NOMO-1 (cell line): ENCODE measurements around the gene MRI1.
"Not testable (repeated sequence)": the region's sequence is repeated elsewhere in the genome, so short reads cannot be mapped to it uniquely, and the experiment has no call there.

Experiments
- DNase-seq, 2 experiments: peaks; one replicate each; lab custom pipeline; 2025; ENCODE audit not compliant: unreplicated experiment in 2 of 2; lab: John Stamatoyannopoulos, UW

The MRI1 gene

GRCh38 chr19:13764101-13764807 lies at the start of gene MRI1:
MRI1 (plus strand) TSS chr19:13764522; CDS start chr19:13764589, 67 bp downstream.
- DNase-seq, result peak; percentile 18 to 67

DNA sequence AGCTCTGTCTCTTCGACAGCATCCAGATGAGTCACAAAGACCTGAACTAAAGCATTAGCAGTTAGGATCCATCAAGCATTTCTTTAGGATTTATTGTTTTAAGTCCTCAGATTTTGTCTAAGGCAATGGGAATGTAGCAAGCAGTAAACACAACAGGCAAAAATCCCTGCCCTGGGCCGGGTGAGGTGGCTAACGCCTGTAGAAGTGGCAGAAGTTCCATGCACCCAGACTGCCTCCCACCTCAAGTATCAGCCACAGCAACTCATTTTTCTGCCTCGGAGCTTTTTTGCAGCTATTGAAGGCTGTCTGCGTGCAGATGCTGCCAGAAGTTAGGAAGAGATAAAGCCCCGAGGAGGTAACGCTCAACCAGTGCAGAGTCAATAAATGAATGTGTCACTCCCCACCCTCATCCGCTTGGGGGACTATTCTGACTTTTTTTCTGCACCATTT lies 47.1 kb upstream of the MRI1 start:
- DNase-seq, result no peak

- no peak for DNase-seq
Observed at GRCh38 chr19:13718733-13719132, 45.6 kb upstream of the MRI1 start.

DNA sequence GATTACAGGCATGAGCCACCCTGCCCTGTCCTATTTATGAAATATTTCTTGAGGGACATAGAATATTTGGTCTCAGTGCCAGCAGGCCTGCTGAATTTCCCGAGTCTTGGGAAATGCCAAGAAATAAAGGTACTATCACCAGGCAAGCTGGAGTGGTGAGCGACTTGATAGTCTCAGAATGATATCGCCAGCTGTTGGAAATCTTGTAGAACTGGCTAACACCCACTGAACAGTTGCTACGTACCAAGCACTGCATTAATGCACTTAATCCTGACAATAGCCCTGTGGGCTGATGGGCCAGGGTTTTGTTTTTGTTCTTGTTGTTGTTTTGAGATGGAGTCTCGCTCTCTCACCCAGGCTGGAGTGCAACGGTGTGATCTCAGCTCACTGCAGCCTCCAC lies 42.2 kb upstream of the MRI1 start:
- DNase-seq, result no peak

- no peak for DNase-seq
Observed at GRCh38 chr19:13723206-13723605, 41.1 kb upstream of the MRI1 start.

- DNase-seq, result no peak
Observed at GRCh38 chr19:13726323-13726722, 38.0 kb upstream of the MRI1 start.

GRCh38 chr19:13727798-13728197 lies 36.5 kb upstream of the MRI1 start:
- DNase-seq, result no peak

GRCh38 chr19:13729859-13730258 lies 34.5 kb upstream of the MRI1 start:
- DNase-seq, result peak in 1 of 2 experiments; percentile 65

DNA sequence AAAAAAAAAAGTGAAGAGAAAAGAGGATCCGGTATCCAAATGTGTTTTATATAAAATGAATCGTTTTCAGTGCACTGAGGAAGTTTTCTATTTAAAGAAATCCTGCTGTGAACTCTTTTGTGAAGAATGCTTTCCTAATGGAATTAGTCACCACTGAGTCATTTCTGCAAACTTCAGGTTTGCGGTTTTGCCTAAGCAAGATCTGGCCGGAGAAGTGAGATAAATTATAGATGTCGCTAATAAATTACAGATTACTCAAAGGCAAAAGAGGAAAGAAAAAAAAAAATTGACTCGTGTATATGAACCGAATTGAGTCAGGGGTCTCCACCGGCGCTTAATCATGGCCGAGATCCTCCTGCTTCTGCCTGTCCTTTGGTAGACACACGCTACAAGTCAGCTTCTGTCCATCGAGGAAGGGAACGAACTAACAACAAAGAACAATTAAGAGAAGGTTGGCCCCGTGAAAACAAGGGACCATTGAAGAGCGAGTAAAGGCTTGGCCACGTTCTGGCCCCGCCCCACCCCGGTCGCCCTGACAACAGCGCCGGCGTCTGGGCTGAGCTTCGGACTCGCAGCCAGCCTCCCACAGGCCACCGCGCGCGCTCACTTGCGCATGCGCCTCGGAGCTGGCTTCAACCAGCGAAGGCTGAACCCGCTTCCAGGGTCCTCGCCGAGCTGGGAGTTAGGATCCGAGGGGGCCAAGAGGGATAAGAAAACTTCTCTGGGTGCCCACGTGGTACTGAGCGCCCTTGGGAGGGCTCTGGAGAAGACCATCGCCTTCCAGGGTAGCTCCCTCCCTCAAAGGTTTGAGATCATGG lies 33.0 kb upstream of the MRI1 start:
- DNase-seq, result peak; percentile 94 to 95

DNA sequence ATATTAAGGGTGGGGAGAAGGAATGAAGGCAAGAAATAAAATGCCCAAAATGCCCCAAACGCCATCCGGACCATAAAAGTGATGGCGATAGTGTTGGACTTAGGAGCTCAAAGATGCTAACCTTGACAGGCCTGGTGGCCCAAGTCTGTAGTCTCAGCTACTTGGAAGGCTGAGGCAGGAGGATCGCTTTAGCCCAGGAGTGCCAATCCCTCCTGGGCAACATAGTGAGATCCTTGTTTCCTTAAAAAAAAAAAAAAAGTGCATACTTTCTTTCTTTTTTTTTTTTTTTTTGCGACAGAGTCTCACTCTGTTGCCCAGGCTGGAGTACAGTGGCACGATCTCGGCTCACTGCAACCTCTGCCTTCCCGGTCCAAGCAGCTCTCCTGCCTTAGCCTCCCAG lies 32.0 kb upstream of the MRI1 start:
- DNase-seq, result no peak

DNA sequence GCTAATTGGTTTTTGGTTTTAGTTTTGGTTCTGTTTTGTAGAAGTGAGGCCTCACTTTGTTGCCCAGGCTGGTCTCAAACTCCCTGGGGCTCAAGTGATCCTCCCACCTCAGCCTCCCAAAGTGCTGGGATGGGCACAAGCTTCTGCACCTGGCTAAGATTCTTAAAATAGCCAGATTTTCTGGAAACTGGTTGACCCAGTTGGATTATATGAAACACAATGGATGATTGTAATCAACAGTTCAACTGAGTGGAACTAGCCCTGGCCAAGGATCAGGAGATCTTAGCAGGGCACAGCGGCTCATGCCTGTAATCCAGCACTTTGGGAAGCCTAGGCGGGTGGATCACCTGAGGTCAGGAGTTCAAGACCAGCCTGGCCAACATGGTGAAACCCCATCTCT lies 29.6 kb upstream of the MRI1 start:
- DNase-seq, result no peak

DNA sequence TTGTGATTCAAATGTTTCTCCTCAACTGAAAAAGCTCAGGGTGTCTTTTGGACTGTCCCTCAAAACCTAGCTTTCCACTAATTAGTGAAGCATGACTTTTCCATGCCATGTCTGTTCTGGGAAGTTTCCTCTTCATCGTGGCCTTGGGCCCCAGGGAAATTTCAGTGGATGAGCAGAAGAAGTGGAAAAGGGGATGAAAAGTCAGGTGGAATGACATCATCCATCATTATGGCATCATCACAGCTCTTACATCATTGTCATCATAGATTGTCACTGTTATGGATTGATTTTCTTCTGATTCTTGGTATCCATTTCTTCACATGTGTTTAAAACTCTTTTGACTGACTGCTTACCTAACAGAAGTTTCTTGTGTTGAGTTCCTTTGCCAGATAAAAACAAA lies 26.2 kb upstream of the MRI1 start:
- no peak for DNase-seq

DNA sequence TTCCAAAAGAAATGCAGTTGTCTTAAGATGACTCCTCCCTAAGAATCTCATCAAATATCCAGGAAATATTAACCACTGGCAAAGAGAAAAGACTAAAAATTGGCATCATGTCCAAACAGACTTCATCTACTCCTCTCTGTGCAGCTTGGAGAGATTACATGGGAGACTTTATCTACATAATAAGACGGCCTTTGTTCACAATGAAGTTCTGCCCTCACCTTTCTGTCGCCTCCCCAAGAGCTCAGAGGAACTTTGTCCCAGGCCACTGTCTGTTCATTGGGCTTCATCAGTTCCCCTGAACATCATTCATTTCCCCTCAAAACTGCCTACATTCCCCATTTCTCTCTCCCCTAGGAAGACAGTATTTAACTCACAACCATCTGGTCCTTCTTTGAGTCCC lies 22.4 kb upstream of the MRI1 start:
- no peak for DNase-seq

- DNase-seq, result no peak
Observed at GRCh38 chr19:13742756-13743155, 21.6 kb upstream of the MRI1 start.

- DNase-seq, result no peak
Observed at GRCh38 chr19:13744174-13744573, 20.1 kb upstream of the MRI1 start.

- no peak for DNase-seq
Observed at GRCh38 chr19:13747098-13747453, 17.2 kb upstream of the MRI1 start.

- DNase-seq, result peak in 1 of 2 experiments; percentile 17
Observed at GRCh38 chr19:13748169-13748828, 16.0 kb upstream of the MRI1 start.

- DNase-seq, result no peak
Observed at GRCh38 chr19:13751436-13751835, 12.9 kb upstream of the MRI1 start.

GRCh38 chr19:13753622-13754021 lies 10.7 kb upstream of the MRI1 start:
- not testable (repeated sequence) for DNase-seq

- DNase-seq, result no peak
Observed at GRCh38 chr19:13756210-13756609, 8.1 kb upstream of the MRI1 start.
